Measurements from ENCODE around the gene TTLL10. TPM values are rescaled to one million over a fixed set of nuclear protein-coding genes. Genes with fewer than 3 reads are reported as not detected.

The TTLL10 gene
- total RNA-seq, 3 donors from 2014 or later (not counting 1 experiment from before 2014, with no cell fraction given), result 0.23 to 1.7 (median 1.7) TPM

DNA sequence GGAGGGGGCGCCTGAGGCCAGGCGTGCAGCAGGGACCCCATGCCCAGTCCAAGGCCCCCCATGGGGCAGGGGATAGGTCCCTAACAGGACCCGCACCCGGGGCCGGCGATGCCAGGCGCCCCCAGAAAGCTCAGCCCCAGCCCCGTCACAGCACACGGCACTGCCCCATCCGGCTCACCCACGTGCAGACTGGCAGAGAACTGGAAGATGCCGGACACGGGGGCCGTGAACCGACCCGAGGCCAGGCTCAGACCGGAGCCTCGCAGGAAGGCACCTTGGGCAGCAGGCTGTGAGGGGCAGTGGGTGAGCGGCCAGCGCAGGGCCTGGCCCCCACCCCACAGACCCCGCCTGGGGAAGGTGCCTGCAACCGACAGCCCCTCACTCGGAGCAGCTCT is 69.6 kb downstream of the TTLL10 start:
- TF ChIP-seq, protein P1, sequence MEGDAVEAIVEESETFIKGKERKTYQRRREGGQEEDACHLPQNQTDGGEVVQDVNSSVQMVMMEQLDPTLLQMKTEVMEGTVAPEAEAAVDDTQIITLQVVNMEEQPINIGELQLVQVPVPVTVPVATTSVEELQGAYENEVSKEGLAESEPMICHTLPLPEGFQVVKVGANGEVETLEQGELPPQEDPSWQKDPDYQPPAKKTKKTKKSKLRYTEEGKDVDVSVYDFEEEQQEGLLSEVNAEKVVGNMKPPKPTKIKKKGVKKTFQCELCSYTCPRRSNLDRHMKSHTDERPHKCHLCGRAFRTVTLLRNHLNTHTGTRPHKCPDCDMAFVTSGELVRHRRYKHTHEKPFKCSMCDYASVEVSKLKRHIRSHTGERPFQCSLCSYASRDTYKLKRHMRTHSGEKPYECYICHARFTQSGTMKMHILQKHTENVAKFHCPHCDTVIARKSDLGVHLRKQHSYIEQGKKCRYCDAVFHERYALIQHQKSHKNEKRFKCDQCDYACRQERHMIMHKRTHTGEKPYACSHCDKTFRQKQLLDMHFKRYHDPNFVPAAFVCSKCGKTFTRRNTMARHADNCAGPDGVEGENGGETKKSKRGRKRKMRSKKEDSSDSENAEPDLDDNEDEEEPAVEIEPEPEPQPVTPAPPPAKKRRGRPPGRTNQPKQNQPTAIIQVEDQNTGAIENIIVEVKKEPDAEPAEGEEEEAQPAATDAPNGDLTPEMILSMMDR (IDR thresholded peaks at IDR 0.05), result no peak
- ATAC-seq (no peak), DNase-seq (no peak)
- no peaks in the 10 kb centered on the region for H3K4me1 Mint-ChIP-seq
- Histone ChIP-seq H3K9me3 (ENCODE audit: control insufficient read depth, insufficient read depth, low read length) (no peaks in the 10 kb centered on the region), H3K27ac (ENCODE audit: low read length) (no peak overlapping the region), H3K36me3 (ENCODE audit: control insufficient read depth, insufficient read depth, low read length) (no peaks in the 10 kb centered on the region), H3K4me1 (ENCODE audit: control insufficient read depth, insufficient read depth, low read length) (peaks cover 2% of the 10 kb centered on the region), H3K4me3 (ENCODE audit: low read length) (no peak overlapping the region), H3K27me3 (ENCODE audit: control insufficient read depth, insufficient read depth, low read length) (peaks cover 13% of the 10 kb centered on the region)
- no peaks in the 10 kb centered on the region for H3K9me3 Mint-ChIP-seq
- H3K27me3 Mint-ChIP-seq (ENCODE audit: low read depth in 2 of 2), result no peaks in the 10 kb centered on the region
- H3K4me3 Mint-ChIP-seq, result no peak overlapping the region
- H3K27ac Mint-ChIP-seq, result no peak overlapping the region
- H3K36me3 Mint-ChIP-seq, result no peaks in the 10 kb centered on the region
- intact Hi-C loops (cut with micrococcal nuclease), result no loop called here
- WGBS (ENCODE audit: insufficient coverage), result 91% methylated on average over 23 of the region's 23 CpGs

GRCh38 chr1:1243807-1244191 is 70.1 kb downstream of the TTLL10 start:
- peaks cover 13% of the 10 kb centered on the region for H3K27me3 ChIP-seq (ENCODE audit: control insufficient read depth, insufficient read depth, low read length)
- 88% methylated on average over 23 of the region's 23 CpGs for WGBS (ENCODE audit: insufficient coverage)

DNA sequence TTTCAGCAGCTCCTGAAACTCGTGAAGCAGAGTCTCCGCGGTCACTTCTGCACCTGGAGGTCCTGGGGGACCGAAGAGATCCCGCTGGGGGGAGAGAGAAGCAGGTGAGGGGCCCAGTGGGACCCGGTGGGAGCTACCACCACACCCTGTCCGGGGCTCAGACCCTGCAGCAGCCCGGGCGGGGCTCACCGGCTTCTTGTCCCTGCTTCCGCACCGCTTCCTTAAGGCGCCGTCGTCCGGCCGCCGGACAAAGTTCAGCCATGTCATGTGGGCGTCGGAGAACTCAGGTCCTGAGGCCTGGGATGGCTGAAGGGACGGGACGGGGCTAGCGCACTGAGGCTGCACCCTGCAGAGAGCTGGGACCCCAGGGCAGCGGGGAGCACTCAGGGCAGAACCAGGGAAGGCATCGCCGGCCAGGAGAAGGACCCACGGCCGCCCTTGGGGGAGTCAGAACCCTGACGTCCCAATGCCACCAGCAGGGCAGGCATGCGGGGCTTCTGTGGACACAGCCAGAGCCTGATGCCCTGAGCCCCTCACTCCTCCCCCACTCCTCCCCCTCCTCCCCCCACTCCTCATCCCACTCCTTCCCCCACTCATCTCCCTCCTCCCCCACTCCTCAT is 70.6 kb downstream of the TTLL10 start:
- DNase-seq (no peak), ATAC-seq (no peak)
- TF ChIP-seq, protein P1 (IDR thresholded peaks at IDR 0.05), result no peak
- H3K27me3 Mint-ChIP-seq (ENCODE audit: low read depth in 2 of 2), result no peaks in the 10 kb centered on the region
- no peak overlapping the region for H3K27ac Mint-ChIP-seq
- 91% methylated on average over 30 of the region's 30 CpGs for WGBS (ENCODE audit: insufficient coverage)
- H3K4me1 Mint-ChIP-seq, result no peaks in the 10 kb centered on the region
- H3K9me3 Mint-ChIP-seq, result no peaks in the 10 kb centered on the region
- Histone ChIP-seq H3K36me3 (ENCODE audit: control insufficient read depth, insufficient read depth, low read length) (no peaks in the 10 kb centered on the region), H3K4me1 (ENCODE audit: control insufficient read depth, insufficient read depth, low read length) (peaks cover 2% of the 10 kb centered on the region), H3K27ac (ENCODE audit: low read length) (no peak overlapping the region), H3K4me3 (ENCODE audit: low read length) (no peak overlapping the region), H3K27me3 (ENCODE audit: control insufficient read depth, insufficient read depth, low read length) (peaks cover 13% of the 10 kb centered on the region), H3K9me3 (ENCODE audit: control insufficient read depth, insufficient read depth, low read length) (no peaks in the 10 kb centered on the region)
- H3K36me3 Mint-ChIP-seq, result no peaks in the 10 kb centered on the region
- H3K4me3 Mint-ChIP-seq, result no peak overlapping the region
- intact Hi-C loops (cut with micrococcal nuclease), result no loop called here

More at GRCh38 chr1:1243807-1244191, 70.1 kb downstream of the TTLL10 start:
- ATAC-seq, result no peak
- intact Hi-C loops (cut with micrococcal nuclease), result no loop called here
- Histone ChIP-seq H3K36me3 (ENCODE audit: control insufficient read depth, insufficient read depth, low read length) (no peaks in the 10 kb centered on the region), H3K4me3 (ENCODE audit: low read length) (no peak overlapping the region), H3K9me3 (ENCODE audit: control insufficient read depth, insufficient read depth, low read length) (no peaks in the 10 kb centered on the region), H3K27ac (ENCODE audit: low read length) (no peak overlapping the region), H3K4me1 (ENCODE audit: control insufficient read depth, insufficient read depth, low read length) (peaks cover 2% of the 10 kb centered on the region)
- no peak for DNase-seq
- TF ChIP-seq, protein P1 (IDR thresholded peaks at IDR 0.05), result no peak
- Mint-ChIP-seq H3K9me3 (no peaks in the 10 kb centered on the region), H3K27me3 (ENCODE audit: low read depth in 2 of 2) (no peaks in the 10 kb centered on the region), H3K4me1 (no peaks in the 10 kb centered on the region), H3K36me3 (no peaks in the 10 kb centered on the region), H3K4me3 (no peak overlapping the region), H3K27ac (no peak overlapping the region)

Data from natural killer cell (primary cell).